SU-DHL-6 (cell line): ENCODE measurements around the gene PPP1R9B.

ENCODE experiments used
- H2AFZ ChIP-seq: fragments of 200-600 bp; sonication (generic); 2 replicates; pipeline ENCODE4 v1.6.1; 2014; ENCODE audit warnings: low read depth, mild to moderate bottlenecking, moderate library complexity, mixed read lengths, antibody characterized with exemption, low read length; ENCODE audit not compliant: severe bottlenecking
- H3F3A ChIP-seq: fragments of 200-600 bp; shearing (Covaris generic); 2 replicates; pipeline ENCODE4 v1.6.0; 2016; ENCODE audit warnings: antibody characterized with exemption, mild to moderate bottlenecking; ENCODE audit not compliant: insufficient read depth
- H3K27ac ChIP-seq: fragments of 200-600 bp; sonication (generic); 2 replicates; pipeline ENCODE4 v1.5.1; 2016; ENCODE audit warnings: low read depth, mild to moderate bottlenecking, low read length, moderate library complexity, mixed read lengths
- H3K27me3 ChIP-seq: fragments of 200-600 bp; sonication (generic), shearing (Covaris generic); 2 replicates; pipeline ENCODE4 v1.6.0; 2014; ENCODE audit warnings: mild to moderate bottlenecking, low read length
- H3K36me3 ChIP-seq: fragments of 200-600 bp; sonication (generic); 2 replicates; pipeline ENCODE4 v1.6.1; 2014; ENCODE audit warnings: mild to moderate bottlenecking, low read length, mixed read lengths
- H3K4me2 ChIP-seq: fragments of 300-600, 200-600 bp; shearing (Covaris generic), sonication (generic); 2 replicates; pipeline ENCODE4 v1.6.0; 2014; ENCODE audit warnings: low read length, low read depth, mild to moderate bottlenecking; ENCODE audit not compliant: poor library complexity, severe bottlenecking
- H3K4me3 ChIP-seq: fragments of 200-600 bp; sonication (generic); 2 replicates; pipeline ENCODE4 v1.5.1; 2014; ENCODE audit warnings: antibody characterized with exemption, low read length, mild to moderate bottlenecking, mixed read lengths; ENCODE audit not compliant: insufficient read depth, poor library complexity, severe bottlenecking
- H3K79me2 ChIP-seq: fragments of 200-600 bp; sonication (generic); 2 replicates; pipeline ENCODE4 v1.6.1; 2014; ENCODE audit warnings: mild to moderate bottlenecking, low read length, moderate library complexity; ENCODE audit not compliant: insufficient read depth
- H3K9ac ChIP-seq: fragments of 200-600 bp; sonication (generic); 2 replicates; pipeline ENCODE4 v1.7.0; 2014; ENCODE audit warnings: mild to moderate bottlenecking, low read length
- H3K9me2 ChIP-seq: fragments of 200-600 bp; sonication (generic); replicated peaks from 2 replicates; pipeline ENCODE4 v1.6.1; 2014; ENCODE audit warnings: low read length; ENCODE audit not compliant: insufficient read depth
- H3K9me3 ChIP-seq: fragments of 200-600 bp; sonication (generic); 2 replicates; pipeline ENCODE4 v1.6.1; 2014; ENCODE audit warnings: low read length, mixed read lengths; ENCODE audit not compliant: insufficient read depth
- H4K20me1 ChIP-seq: fragments of 200-600 bp; sonication (generic); 2 replicates; pipeline ENCODE4 v1.6.1; 2014; ENCODE audit warnings: low read depth, mild to moderate bottlenecking, antibody characterized with exemption, low read length, moderate library complexity, mixed read lengths
- EZH2phosphoT487 ChIP-seq: fragments of 200-600 bp; sonication (generic), shearing (Covaris generic); conservative IDR thresholded peaks from 2 replicates; pipeline ENCODE4 v1.6.1; 2018; ENCODE audit warnings: mild to moderate bottlenecking, antibody characterized with exemption, low read length, moderate library complexity, mixed read lengths
- TF ChIP-seq, protein P1 (sequence below): fragments of 200-600 bp; sonication (generic); IDR thresholded peaks from one replicate; pipeline ENCODE4 v1.5.1; 2017; ENCODE audit warnings: antibody characterized with exemption, mild to moderate bottlenecking, low read length, moderate library complexity; ENCODE audit not compliant: insufficient read depth, poor library complexity, severe bottlenecking

Gene PPP1R9B

DNA sequence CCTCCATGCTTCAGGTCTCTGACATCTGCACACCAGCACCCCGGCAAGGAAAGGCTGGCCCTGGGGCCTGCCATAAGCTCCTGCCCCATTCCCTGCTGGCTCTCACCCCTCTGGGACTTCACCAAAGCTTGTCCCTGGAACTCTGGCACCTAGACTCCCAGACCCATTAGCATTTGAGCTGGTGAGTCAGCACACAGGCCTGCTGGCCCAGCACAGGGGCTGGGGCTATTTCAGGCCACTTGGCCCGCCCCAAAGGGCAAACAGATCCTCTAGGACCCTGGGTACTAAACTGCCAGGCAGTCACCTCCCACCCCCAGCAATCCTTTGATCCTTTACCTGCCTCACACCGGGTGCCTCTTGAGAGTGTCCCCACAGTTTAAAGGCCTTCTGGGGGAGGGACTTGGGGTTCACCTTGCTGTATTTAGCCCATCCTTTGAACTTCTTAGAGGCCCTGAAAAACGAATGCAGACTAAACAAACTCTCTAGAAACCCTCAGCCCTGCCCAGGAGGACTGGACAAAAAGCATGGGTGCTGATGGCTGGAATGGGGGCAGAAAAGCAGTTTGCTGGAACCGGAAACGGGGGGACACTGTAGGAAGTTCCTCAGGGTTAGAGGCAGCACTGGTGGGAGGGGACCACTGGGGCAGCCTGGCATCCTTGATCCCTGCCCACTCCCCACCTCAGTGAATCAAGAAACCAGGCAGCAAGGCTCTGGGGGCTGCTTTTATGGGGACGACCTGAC lies 17.3 kb downstream of the PPP1R9B start:
- H3K9me2 ChIP-seq, result no peaks in the 10 kb centered on the region
- no peak overlapping the region for H3K4me3 ChIP-seq
- no peaks in the 10 kb centered on the region for H4K20me1 ChIP-seq
- no peaks in the 10 kb centered on the region for H3K9me3 ChIP-seq
- H3K79me2 ChIP-seq, result no peaks in the 10 kb centered on the region
- no peak overlapping the region for H3K27ac ChIP-seq
- H3K27me3 ChIP-seq, result no peaks in the 10 kb centered on the region
- no peak overlapping the region for H3K9ac ChIP-seq
- TF ChIP-seq, protein P1, sequence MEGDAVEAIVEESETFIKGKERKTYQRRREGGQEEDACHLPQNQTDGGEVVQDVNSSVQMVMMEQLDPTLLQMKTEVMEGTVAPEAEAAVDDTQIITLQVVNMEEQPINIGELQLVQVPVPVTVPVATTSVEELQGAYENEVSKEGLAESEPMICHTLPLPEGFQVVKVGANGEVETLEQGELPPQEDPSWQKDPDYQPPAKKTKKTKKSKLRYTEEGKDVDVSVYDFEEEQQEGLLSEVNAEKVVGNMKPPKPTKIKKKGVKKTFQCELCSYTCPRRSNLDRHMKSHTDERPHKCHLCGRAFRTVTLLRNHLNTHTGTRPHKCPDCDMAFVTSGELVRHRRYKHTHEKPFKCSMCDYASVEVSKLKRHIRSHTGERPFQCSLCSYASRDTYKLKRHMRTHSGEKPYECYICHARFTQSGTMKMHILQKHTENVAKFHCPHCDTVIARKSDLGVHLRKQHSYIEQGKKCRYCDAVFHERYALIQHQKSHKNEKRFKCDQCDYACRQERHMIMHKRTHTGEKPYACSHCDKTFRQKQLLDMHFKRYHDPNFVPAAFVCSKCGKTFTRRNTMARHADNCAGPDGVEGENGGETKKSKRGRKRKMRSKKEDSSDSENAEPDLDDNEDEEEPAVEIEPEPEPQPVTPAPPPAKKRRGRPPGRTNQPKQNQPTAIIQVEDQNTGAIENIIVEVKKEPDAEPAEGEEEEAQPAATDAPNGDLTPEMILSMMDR, result no peak
- TF ChIP-seq EZH2phosphoT487, result no peak
- H3F3A ChIP-seq, result 0 out of 2 replicates have a peak, but pooled peaks cover 4% of the 10 kb centered on the region
- peaks cover under 1% of the 10 kb centered on the region; the same call in 1 of the 2 replicates for H3K36me3 ChIP-seq
- no peak overlapping the region for H3K4me2 ChIP-seq
- no peak overlapping the region for H2AFZ ChIP-seq

DNA sequence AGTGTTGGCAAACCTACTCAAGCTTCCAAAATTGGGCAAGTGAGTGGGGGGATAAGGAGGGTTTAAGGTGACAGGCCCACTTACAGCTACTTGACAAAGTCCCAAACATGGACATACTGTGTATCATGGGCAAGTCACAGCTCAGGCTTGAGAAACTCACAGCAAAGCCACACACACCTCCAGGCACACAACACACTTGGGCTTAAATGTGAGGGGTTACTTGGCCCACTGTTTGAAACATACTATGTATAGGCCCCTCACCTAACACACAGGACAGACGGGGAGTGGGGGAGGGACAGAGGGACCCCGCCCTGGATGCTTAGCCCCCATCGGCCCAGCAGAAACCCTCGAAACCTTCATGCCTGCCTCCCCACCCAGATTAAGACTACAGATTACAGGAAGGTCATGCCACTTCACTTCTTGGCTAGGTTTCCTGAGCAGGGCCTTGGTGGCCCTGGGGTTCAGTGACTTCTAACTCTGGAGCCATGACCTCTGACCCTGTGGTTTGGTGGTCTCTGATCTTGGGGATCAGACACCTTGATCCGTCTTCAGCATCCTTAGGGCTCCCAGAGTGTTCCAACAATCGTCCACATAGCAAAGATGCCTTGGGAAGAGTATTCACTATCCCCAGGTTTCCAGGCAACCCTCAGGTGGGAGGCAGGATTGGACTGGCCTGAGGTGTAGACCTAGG lies 18.2 kb downstream of the PPP1R9B start:
- H3K9me2 ChIP-seq, result no peaks in the 10 kb centered on the region
- no peaks in the 10 kb centered on the region for H3K79me2 ChIP-seq
- no peak overlapping the region for H3K9ac ChIP-seq
- H3K27ac ChIP-seq, result no peak overlapping the region
- H3F3A ChIP-seq, result 0 out of 2 replicates have a peak, but pooled peaks cover 4% of the 10 kb centered on the region
- H3K4me2 ChIP-seq, result no peak overlapping the region
- H3K4me3 ChIP-seq, result no peak overlapping the region
- no peaks in the 10 kb centered on the region for H3K27me3 ChIP-seq
- no peak overlapping the region for H2AFZ ChIP-seq
- H4K20me1 ChIP-seq, result no peaks in the 10 kb centered on the region
- H3K36me3 ChIP-seq, result no peaks in the 10 kb centered on the region
- TF ChIP-seq, protein P1, result no peak
- no peak for TF ChIP-seq EZH2phosphoT487
- H3K9me3 ChIP-seq, result no peaks in the 10 kb centered on the region

DNA sequence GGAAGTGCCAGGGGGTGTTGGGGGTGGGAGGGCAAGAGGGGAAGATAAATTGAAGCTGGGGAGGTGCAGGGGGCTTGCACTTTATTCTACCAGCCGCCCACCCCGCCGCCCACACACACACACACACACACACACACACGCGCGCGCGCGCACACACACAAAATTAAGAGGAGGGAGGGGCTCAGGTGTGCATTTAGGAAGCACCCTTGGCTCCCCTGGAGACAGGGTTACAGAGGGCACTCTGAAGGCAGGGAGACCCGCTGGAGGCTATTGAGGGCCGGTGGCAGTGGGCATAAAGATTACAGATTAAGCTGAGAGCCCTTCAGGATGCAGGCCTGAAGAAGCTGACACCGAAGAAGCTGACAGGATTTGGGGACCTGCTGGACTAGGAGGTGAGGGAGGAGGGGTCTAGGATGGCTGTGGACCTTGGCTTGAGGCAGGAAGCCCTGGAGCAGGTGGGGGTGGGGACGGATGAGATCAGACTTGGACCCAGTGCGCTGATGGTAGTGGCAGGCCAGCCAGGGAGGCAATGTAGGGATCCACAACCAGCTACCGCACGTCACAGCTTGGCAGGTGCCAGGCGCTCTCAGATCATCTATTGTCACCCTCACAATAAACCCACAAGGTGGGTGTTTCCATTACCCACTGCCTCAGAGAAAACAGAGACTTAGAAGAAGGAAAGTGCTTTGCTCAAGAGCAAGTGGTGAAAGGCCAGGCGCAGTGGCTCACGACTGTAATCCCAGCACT lies 19.7 kb downstream of the PPP1R9B start:
- Histone ChIP-seq H3F3A (0 out of 2 replicates have a peak, but pooled peaks cover 4% of the 10 kb centered on the region), H3K9me2 (no peaks in the 10 kb centered on the region), H3K27me3 (no peaks in the 10 kb centered on the region), H2AFZ (no peak overlapping the region), H3K79me2 (no peaks in the 10 kb centered on the region), H3K9me3 (no peaks in the 10 kb centered on the region), H3K27ac (no peak overlapping the region), H3K4me2 (no peak overlapping the region), H3K4me3 (no peak overlapping the region), H3K36me3 (no peaks in the 10 kb centered on the region), H3K9ac (no peak overlapping the region), H4K20me1 (no peaks in the 10 kb centered on the region)
- TF ChIP-seq EZH2phosphoT487, result no peak
- TF ChIP-seq, protein P1, result no peak
